ENCODE results near the gene FREM1. TPM values are rescaled to one million over a fixed set of nuclear protein-coding genes. Genes with fewer than 3 reads are reported as not detected.

The FREM1 gene
- total and polyA plus RNA-seq, 2 of the 4 experiments (the other 2 are of a cell fraction): under 0.01 TPM; not detected in 1

- CTCF ChIA-PET: no interaction called here
- Histone ChIP-seq H3K56ac (ENCODE audit: extremely low read depth, insufficient read depth, low read length) (no peak overlapping the region), H3K9me1 (ENCODE audit: insufficient read depth, low read length) (no peaks in the 10 kb centered on the region), H3K79me1 (ENCODE audit: low read depth in 1 of 2, low read length in 2 of 2) (no peaks in the 10 kb centered on the region), H3K9ac (ENCODE audit: low read depth, low read length) (no peak overlapping the region), H2AK5ac (ENCODE audit: low read depth, low read length) (no peak overlapping the region), H3K4me3 (ENCODE audit: insufficient read depth, low read depth, low read length) (no peak overlapping the region), H3K18ac (ENCODE audit: low read depth, low read length) (no peak overlapping the region), H3K23ac (ENCODE audit: low read depth, low read length) (no peak overlapping the region), H3K4ac (ENCODE audit: low read depth, low read length) (no peak overlapping the region), H3K4me1 (ENCODE audit: control insufficient read depth, insufficient read depth, low read length) (no peaks in the 10 kb centered on the region), H4K20me1 (ENCODE audit: insufficient read depth, low read length) (no peaks in the 10 kb centered on the region), H4K8ac (ENCODE audit: low read depth in 2 of 2, low read length in 2 of 2) (no peak overlapping the region), H3K27ac (ENCODE audit: insufficient read depth, low read length) (no peak overlapping the region), H3K27me3 (ENCODE audit: control insufficient read depth, insufficient read depth, low read length) (peaks cover 6% of the 10 kb centered on the region; the same call in 1 of the 2 replicates), H4K5ac (ENCODE audit: low read depth, low read length) (no peak overlapping the region), H2BK15ac (ENCODE audit: low read depth, low read length) (no peak overlapping the region), H2AK9ac (replicated peaks; ENCODE audit: low read depth, low read length, poor library complexity) (no peak overlapping the region), H3K14ac (replicated peaks; ENCODE audit: low read depth, low read length) (no peak overlapping the region), H4K91ac (ENCODE audit: insufficient read depth, low read depth, low read length) (no peak overlapping the region), H2BK20ac (ENCODE audit: low read depth, low read length) (no peak overlapping the region), H3K36me3 (ENCODE audit: control insufficient read depth, insufficient read depth, low read length) (no peaks in the 10 kb centered on the region), H2BK5ac (ENCODE audit: low read depth, low read length, poor library complexity, severe bottlenecking) (no peak overlapping the region), H2AFZ (replicated peaks; ENCODE audit: low read length, poor library complexity) (no peak overlapping the region), H3K4me2 (ENCODE audit: low read depth, low read length) (no peak overlapping the region), H3K9me3 (ENCODE audit: control insufficient read depth, insufficient read depth, low read length) (no peaks in the 10 kb centered on the region), H2BK120ac (ENCODE audit: low read depth, low read length) (no peak overlapping the region)
- ATAC-seq (ENCODE audit: low read depth) (no peak), DNase-seq (no peak)
- in situ Hi-C loops (cut with MboI; ENCODE audit: low sequenced_read_pairs) (no loop called here), intact Hi-C loops (cut with micrococcal nuclease) (no loop called here), dilution Hi-C loops (cut with HindIII; ENCODE audit: low sequenced_read_pairs, unreplicated experiment) (no loop called here)
- POLR2A ChIA-PET (ENCODE audit: unreplicated experiment): no interaction called here
- WGBS, 2 experiments (ENCODE audit: extremely low coverage in 2 of 2, insufficient read length in 1 of 2): no CpG with 5 or more reads among the region's 2 CpGs
- TF ChIP-seq RCOR1 (IDR thresholded peaks at IDR 0.05; ENCODE audit: insufficient replicate concordance, low read length): no peak
- no peak for TF ChIP-seq ELK1 (IDR thresholded peaks at IDR 0.05; ENCODE audit: borderline replicate concordance, low read depth, low read length)
- no peak for TF ChIP-seq RFX5 (IDR thresholded peaks at IDR 0.05; ENCODE audit: low read depth, low read length)
- TF ChIP-seq RAD21 (IDR thresholded peaks at IDR 0.05; ENCODE audit: low read length): no peak
- no peak for TF ChIP-seq CEBPB (IDR thresholded peaks at IDR 0.05; ENCODE audit: low read depth, low read length)
- TF ChIP-seq MXI1 (IDR thresholded peaks at IDR 0.05; ENCODE audit: borderline replicate concordance, low read depth, low read length): no peak
- TF ChIP-seq POLR2A (IDR thresholded peaks at IDR 0.05; ENCODE audit: low read depth, low read length): no peak
- no TSS peak for BruUV-seq (replicated peaks)
These were observed 647 bp downstream of the FREM1 start for GRCh38 chr9:14909601-14909960.

Measured in IMR-90 (cell line).